ENCODE results near the gene PLEKHN1. TPM values are rescaled to one million over a fixed set of nuclear protein-coding genes. Genes with fewer than 3 reads are reported as not detected.
A peak's percentile ranks its signal among the peaks of the same experiment; 100 is the strongest.

PLEKHN1 gene
- total RNA-seq, 1 experiment from 2014 or later = 2.4 TPM

DNA sequence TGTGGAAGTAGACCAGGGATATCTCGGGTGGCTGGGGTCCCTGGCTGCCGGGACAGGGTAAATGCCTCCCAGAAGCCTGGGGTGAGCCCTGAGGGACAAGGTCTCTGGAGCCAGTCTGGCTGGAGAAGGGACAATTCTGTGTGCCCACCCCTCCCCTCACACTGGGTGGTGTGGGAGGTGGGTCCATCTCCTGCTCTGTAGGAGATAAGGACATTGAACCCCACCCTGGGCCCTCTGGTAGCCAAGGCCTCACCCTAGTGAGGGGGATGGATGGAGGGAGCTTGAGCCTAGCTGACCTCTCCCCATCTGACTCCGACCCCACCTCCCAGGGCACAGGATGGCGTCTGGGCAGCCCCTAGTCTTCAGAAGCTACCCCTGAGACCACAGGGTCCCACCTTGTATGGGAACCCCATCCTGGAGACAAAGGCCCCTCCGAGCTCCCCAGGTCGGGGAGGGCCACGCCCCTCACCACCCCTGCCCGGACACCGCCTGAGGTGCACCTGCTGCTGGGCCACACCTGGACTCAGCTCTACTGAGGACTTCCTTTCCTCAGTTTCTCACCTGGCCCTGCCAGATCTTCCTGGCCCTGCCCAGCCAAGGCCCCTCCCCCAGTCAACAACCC lies 58.0 kb downstream of the PLEKHN1 start:
- DNase-seq (ENCODE audit: low spot score) = no peak

DNA sequence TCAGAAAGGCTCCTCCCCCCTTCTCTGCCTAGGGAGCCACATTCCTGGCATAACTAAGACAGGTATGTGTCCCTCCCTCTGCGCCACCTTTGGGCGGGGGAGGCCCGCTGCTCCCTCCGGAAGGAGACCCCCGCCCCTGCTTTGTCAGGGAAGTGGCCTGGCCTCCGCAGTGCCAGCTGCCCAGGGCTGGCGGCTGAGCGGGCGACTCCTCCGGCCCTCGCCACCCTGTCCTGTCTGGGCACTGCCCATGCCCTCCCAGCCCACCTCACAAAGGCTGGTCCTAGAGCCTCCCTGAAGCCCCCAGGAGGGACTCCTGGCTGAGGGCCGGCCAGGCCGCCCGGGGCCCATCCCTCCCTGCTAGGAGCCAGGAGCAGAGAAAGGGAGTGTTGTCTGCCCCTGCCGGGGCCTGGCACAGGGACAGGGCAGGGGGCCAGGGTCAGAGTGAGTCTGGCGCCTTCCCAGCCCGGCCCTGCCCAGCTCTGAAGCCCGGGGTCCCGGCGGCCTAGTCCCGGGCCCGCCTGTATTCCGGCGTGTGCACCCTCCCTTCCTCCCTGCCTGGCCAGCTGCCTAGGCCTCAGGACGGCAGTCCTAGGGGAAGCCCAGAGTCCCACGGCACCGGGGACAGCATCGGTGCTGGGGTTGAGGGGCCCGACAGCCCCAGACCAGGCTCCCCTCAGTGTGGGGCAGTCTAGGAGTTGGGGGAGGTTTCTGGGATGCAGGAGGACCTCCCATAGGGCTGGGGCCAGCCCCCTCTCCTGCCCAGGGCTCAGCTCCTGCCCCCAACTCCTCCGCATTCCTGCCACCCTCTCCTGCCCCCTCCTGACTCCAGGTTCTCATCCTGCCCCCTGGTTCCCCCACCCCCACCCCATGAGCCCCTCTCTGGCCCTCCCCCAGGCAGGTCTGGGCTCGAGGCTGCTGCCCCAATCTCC lies 58.8 kb downstream of the PLEKHN1 start:
- peak; percentile 93 for DNase-seq (ENCODE audit: low spot score)

Small RNA genes within 50 kb of the gene (small RNA-seq; reads per million reads assigned to genes)
- gene AL645608.3 = not detected

Other genes with a start within 250 kb of the PLEKHN1 start
- 0.10 TPM in 1 of 2 replicates, not detected in the other for gene SAMD11, start 42.6 kb upstream of the PLEKHN1 start, total RNA-seq (2014; rRNA removed; shearing (Covaris generic))
- 223 and 226 TPM in 2 replicates for gene NOC2L, start 7.2 kb upstream of the PLEKHN1 start, total RNA-seq (2014; rRNA removed; shearing (Covaris generic))
- 33.4 and 44.4 TPM in 2 replicates for gene KLHL17, start 5.9 kb upstream of the PLEKHN1 start, total RNA-seq (2014; rRNA removed; shearing (Covaris generic))
- gene PERM1, start 15.6 kb downstream of the PLEKHN1 start, total RNA-seq (2014; rRNA removed; shearing (Covaris generic)) = 0.03 TPM in 1 of 2 replicates, not detected in the other
- gene HES4, start 33.6 kb downstream of the PLEKHN1 start, total RNA-seq (2014; rRNA removed; shearing (Covaris generic)) = 110 and 139 TPM in 2 replicates
- gene ISG15, start 47.0 kb downstream of the PLEKHN1 start, total RNA-seq (2014; rRNA removed; shearing (Covaris generic)) = 706 and 895 TPM in 2 replicates
- 683 and 894 TPM in 2 replicates for gene AGRN, start 53.6 kb downstream of the PLEKHN1 start, total RNA-seq (2014; rRNA removed; shearing (Covaris generic))
- gene RNF223, start 107.8 kb downstream of the PLEKHN1 start, total RNA-seq (2014; rRNA removed; shearing (Covaris generic)) = 16.2 and 16.5 TPM in 2 replicates
- gene C1orf159, start 149.6 kb downstream of the PLEKHN1 start, total RNA-seq (2014; rRNA removed; shearing (Covaris generic)) = 61.4 and 67.6 TPM in 2 replicates
- 5.8 and 6.6 TPM in 2 replicates for gene TTLL10, start 207.4 kb downstream of the PLEKHN1 start, total RNA-seq (2014; rRNA removed; shearing (Covaris generic))
- gene TNFRSF18, start 240.1 kb downstream of the PLEKHN1 start, total RNA-seq (2014; rRNA removed; shearing (Covaris generic)) = 0.42 TPM in 1 of 2 replicates, not detected in the other
- not detected in 2 replicates for gene TNFRSF4, start 247.7 kb downstream of the PLEKHN1 start, total RNA-seq (2014; rRNA removed; shearing (Covaris generic))